Measurements from ENCODE around the gene CLIP4. TPM values are rescaled to one million over a fixed set of nuclear protein-coding genes. Genes with fewer than 3 reads are reported as not detected.

Gene CLIP4
- total and polyA plus RNA-seq, 2 experiments from 2014 or later = 0.06 to 0.14 TPM

DNA sequence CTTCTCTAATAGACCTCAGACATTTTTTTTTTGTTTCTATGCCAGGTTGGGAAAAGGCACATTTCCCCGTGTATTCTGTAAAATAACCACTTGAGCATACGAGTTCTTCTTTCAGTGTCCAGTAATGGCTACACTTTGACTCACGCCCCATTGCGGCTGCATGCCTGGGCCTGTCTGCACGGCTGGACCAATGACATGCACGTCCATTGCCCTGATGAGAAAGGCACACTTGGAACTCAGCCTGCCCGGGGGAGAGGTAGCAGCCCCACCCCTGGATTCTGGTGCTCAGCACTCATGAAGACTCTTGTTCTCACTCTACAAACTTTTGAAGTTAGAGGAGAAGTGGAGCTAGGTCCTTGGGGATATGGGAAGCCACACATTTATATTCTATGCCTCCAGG, 46.7 kb upstream of the CLIP4 start:
- Histone ChIP-seq H3K79me2 (replicated peaks; ENCODE audit: insufficient read depth) (no peaks in the 10 kb centered on the region), H2AFZ (no peak overlapping the region), H3K4me2 (no peak overlapping the region), H3K9me2 (ENCODE audit: insufficient read depth) (no peaks in the 10 kb centered on the region), H3K27ac (ENCODE audit: low read depth) (no peak overlapping the region), H4K20me1 (replicated peaks; ENCODE audit: insufficient read depth) (no peaks in the 10 kb centered on the region), H3K36me3 (ENCODE audit: insufficient read depth) (no peaks in the 10 kb centered on the region), H3K4me1 (ENCODE audit: insufficient read depth) (no peaks in the 10 kb centered on the region; the same call in 1 of the 2 replicates), H3K27me3 (ENCODE audit: insufficient read depth) (no peaks in the 10 kb centered on the region), H3K4me3 (no peak overlapping the region), H3F3A (replicated peaks; ENCODE audit: low read depth) (no peaks in the 10 kb centered on the region)
- H3K27me3 Mint-ChIP-seq (ENCODE audit: insufficient read depth, low read depth, poor library complexity) = peaks cover 7% of the 10 kb centered on the region
- TF ChIP-seq EZH2 (IDR thresholded peaks at IDR 0.05; ENCODE audit: low read depth, unreplicated experiment) (no peak), POLR2AphosphoS5 (IDR thresholded peaks at IDR 0.05; ENCODE audit: low read depth) (no peak), CREB1 (CRISPR knock-in tag; IDR thresholded peaks at IDR 0.05; ENCODE audit: low read depth) (no peak), JUNB (IDR thresholded peaks at IDR 0.05; ENCODE audit: unreplicated experiment) (no peak), NANOG (IDR thresholded peaks at IDR 0.05; ENCODE audit: borderline replicate concordance) (no peak), EZH2phosphoT487 (IDR thresholded peaks at IDR 0.05; ENCODE audit: unreplicated experiment) (no peak)
- H3K36me3 Mint-ChIP-seq (ENCODE audit: low read depth) = no peaks in the 10 kb centered on the region
- H3K9me3 Mint-ChIP-seq = no peaks in the 10 kb centered on the region
- DNase-seq (ENCODE audit: low spot score) = no peak
- H3K27ac Mint-ChIP-seq = no peak overlapping the region
- H3K4me3 Mint-ChIP-seq = no peak overlapping the region
- H3K4me1 Mint-ChIP-seq = peaks cover 17% of the 10 kb centered on the region
- no peak for ATAC-seq

DNA sequence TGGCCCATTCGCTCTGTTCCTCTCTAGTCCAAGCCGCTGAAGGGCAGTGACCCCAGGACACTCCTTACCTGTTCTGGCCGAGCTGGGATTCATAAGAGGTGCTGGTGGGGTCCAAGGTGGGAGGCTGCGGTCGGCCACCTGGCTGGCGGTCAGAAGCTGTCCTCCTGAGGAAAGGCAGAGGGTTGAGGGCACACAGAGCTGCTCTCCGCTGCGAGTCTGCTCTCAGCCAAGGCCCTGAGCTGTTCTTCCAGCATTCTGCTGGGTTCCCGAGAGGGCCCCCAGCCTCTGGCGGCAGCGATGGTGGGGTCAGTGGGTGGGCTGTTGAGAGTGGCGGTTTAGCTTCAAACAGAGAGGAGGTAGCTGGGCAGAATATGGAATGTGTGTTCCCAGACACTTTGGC, 44.7 kb upstream of the CLIP4 start:
- DNase-seq (ENCODE audit: low spot score) = no peak
- Histone ChIP-seq H3K27ac (ENCODE audit: low read depth) (no peak overlapping the region), H3K79me2 (replicated peaks; ENCODE audit: insufficient read depth) (no peaks in the 10 kb centered on the region), H3F3A (replicated peaks; ENCODE audit: low read depth) (no peaks in the 10 kb centered on the region), H3K4me2 (no peak overlapping the region), H3K9me2 (ENCODE audit: insufficient read depth) (no peaks in the 10 kb centered on the region), H3K36me3 (ENCODE audit: insufficient read depth) (no peaks in the 10 kb centered on the region), H4K20me1 (replicated peaks; ENCODE audit: insufficient read depth) (no peaks in the 10 kb centered on the region), H2AFZ (no peak overlapping the region), H3K27me3 (ENCODE audit: insufficient read depth) (no peaks in the 10 kb centered on the region), H3K4me1 (ENCODE audit: insufficient read depth) (no peaks in the 10 kb centered on the region), H3K4me3 (no peak overlapping the region)
- TF ChIP-seq ZNF331 (CRISPR knock-in tag; IDR thresholded peaks at IDR 0.05; ENCODE audit: low read depth) = no peak
- TF ChIP-seq, protein P1, sequence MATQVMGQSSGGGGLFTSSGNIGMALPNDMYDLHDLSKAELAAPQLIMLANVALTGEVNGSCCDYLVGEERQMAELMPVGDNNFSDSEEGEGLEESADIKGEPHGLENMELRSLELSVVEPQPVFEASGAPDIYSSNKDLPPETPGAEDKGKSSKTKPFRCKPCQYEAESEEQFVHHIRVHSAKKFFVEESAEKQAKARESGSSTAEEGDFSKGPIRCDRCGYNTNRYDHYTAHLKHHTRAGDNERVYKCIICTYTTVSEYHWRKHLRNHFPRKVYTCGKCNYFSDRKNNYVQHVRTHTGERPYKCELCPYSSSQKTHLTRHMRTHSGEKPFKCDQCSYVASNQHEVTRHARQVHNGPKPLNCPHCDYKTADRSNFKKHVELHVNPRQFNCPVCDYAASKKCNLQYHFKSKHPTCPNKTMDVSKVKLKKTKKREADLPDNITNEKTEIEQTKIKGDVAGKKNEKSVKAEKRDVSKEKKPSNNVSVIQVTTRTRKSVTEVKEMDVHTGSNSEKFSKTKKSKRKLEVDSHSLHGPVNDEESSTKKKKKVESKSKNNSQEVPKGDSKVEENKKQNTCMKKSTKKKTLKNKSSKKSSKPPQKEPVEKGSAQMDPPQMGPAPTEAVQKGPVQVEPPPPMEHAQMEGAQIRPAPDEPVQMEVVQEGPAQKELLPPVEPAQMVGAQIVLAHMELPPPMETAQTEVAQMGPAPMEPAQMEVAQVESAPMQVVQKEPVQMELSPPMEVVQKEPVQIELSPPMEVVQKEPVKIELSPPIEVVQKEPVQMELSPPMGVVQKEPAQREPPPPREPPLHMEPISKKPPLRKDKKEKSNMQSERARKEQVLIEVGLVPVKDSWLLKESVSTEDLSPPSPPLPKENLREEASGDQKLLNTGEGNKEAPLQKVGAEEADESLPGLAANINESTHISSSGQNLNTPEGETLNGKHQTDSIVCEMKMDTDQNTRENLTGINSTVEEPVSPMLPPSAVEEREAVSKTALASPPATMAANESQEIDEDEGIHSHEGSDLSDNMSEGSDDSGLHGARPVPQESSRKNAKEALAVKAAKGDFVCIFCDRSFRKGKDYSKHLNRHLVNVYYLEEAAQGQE (IDR thresholded peaks at IDR 0.05; ENCODE audit: unreplicated experiment) = no peak
- no peak for TF ChIP-seq POLR2AphosphoS5 (IDR thresholded peaks at IDR 0.05; ENCODE audit: low read depth)
- Mint-ChIP-seq H3K4me3 (no peak overlapping the region), H3K4me1 (no peaks in the 10 kb centered on the region), H3K27me3 (ENCODE audit: insufficient read depth, low read depth, poor library complexity) (peaks cover 5% of the 10 kb centered on the region), H3K9me3 (no peaks in the 10 kb centered on the region), H3K36me3 (ENCODE audit: low read depth) (no peaks in the 10 kb centered on the region), H3K27ac (no peak overlapping the region)
- ATAC-seq = no peak
